Mesenchymal stem cell (in vitro differentiated cells and primary cell): ENCODE measurements around the gene SPHKAP.

ENCODE experiments used
- DNase-seq: peaks from one replicate; pipeline ENCODE4 v3.0.0-alpha.2; 2013
- H2AFZ ChIP-seq: one replicate; pipeline ENCODE4 v1.6.1; 2013; ENCODE audit warnings: low read depth, mild to moderate bottlenecking, control low read depth, inconsistent platforms, low read length, moderate library complexity
- H2AK5ac ChIP-seq: 2 replicates; pipeline ENCODE4 v1.6.1; 2013; ENCODE audit warnings: low read length, moderate library complexity, mild to moderate bottlenecking, inconsistent platforms; ENCODE audit not compliant: severe bottlenecking
- H2BK120ac ChIP-seq: one replicate; pipeline ENCODE4 v1.6.1; 2013; ENCODE audit warnings: low read depth, mild to moderate bottlenecking, inconsistent platforms, low read length, moderate library complexity
- H2BK12ac ChIP-seq, 2 experiments: one replicate each; pipeline ENCODE4 v1.6.1; 2013; ENCODE audit warnings: inconsistent platforms in 2 of 2, low read length in 2 of 2, mild to moderate bottlenecking in 2 of 2, moderate library complexity in 2 of 2, control low read depth in 1 of 2
- H2BK15ac ChIP-seq: one replicate; pipeline ENCODE4 v1.6.1; 2013; ENCODE audit warnings: mild to moderate bottlenecking, low read depth, inconsistent platforms; ENCODE audit not compliant: poor library complexity, severe bottlenecking
- H2BK5ac ChIP-seq: 2 replicates; pipeline ENCODE4 v1.6.1; 2013; ENCODE audit warnings: low read depth, mild to moderate bottlenecking, low read length, control low read depth, inconsistent platforms; ENCODE audit not compliant: poor library complexity, severe bottlenecking
- H3K14ac ChIP-seq, 2 experiments: one replicate each; pipeline ENCODE4 v1.6.1; 2013; ENCODE audit warnings: inconsistent platforms in 2 of 2, low read length in 2 of 2, control low read depth in 1 of 2, mild to moderate bottlenecking in 1 of 2, moderate library complexity in 1 of 2
- H3K18ac ChIP-seq, 2 experiments: one replicate each; pipeline ENCODE4 v1.6.1; 2013; ENCODE audit warnings: inconsistent platforms in 2 of 2, low read length in 2 of 2, control low read depth in 1 of 2, low read depth in 1 of 2, mild to moderate bottlenecking in 1 of 2
- H3K23ac ChIP-seq, 2 experiments: one replicate each; pipeline ENCODE4 v1.6.1; 2013; ENCODE audit warnings: inconsistent platforms in 2 of 2, low read length in 2 of 2, mild to moderate bottlenecking in 2 of 2, moderate library complexity in 2 of 2, control low read depth in 1 of 2
- H3K27ac ChIP-seq: 2 replicates; pipeline ENCODE4 v1.5.1; 2013; ENCODE audit warnings: mild to moderate bottlenecking, moderate library complexity, low read length, control low read depth, inconsistent platforms; ENCODE audit not compliant: poor library complexity, severe bottlenecking
- H3K27me3 ChIP-seq, 2 experiments: 2 replicates each; pipeline versions ENCODE4 v1.6.1 to v1.7.0; 2013; ENCODE audit warnings: low read length in 2 of 2, mild to moderate bottlenecking in 2 of 2, moderate library complexity in 2 of 2, control low read depth in 1 of 2, inconsistent platforms in 1 of 2; ENCODE audit not compliant: control insufficient read depth in 1 of 2, insufficient read depth in 1 of 2
- H3K36me3 ChIP-seq, 2 experiments: 2 replicates each; pipeline versions ENCODE4 v1.6.1 to v1.7.0; 2013; ENCODE audit warnings: low read length in 2 of 2, control low read depth in 1 of 2, inconsistent platforms in 1 of 2, low read depth in 1 of 2, mild to moderate bottlenecking in 1 of 2; ENCODE audit not compliant: insufficient read depth in 2 of 2, control insufficient read depth in 1 of 2
- H3K4ac ChIP-seq, 2 experiments: one replicate each; pipeline ENCODE4 v1.6.1; 2013; ENCODE audit warnings: inconsistent platforms in 2 of 2, low read length in 2 of 2, mild to moderate bottlenecking in 2 of 2, moderate library complexity in 2 of 2, control low read depth in 1 of 2, low read depth in 1 of 2
- H3K4me1 ChIP-seq: 2 replicates; pipeline ENCODE4 v1.6.1; 2013; ENCODE audit warnings: low read depth, low read length, control low read depth; ENCODE audit not compliant: control insufficient read depth, insufficient read depth
- H3K4me2 ChIP-seq: 2 replicates; pipeline ENCODE4 v1.6.1; 2013; ENCODE audit warnings: low read length, mild to moderate bottlenecking, inconsistent platforms; ENCODE audit not compliant: poor library complexity, severe bottlenecking
- H3K4me3 ChIP-seq, 2 experiments: 2 replicates each; pipeline versions ENCODE4 v1.5.1 to v1.7.0; 2013; ENCODE audit warnings: low read length in 2 of 2, mild to moderate bottlenecking in 2 of 2, control low read depth in 1 of 2, low read depth in 1 of 2; ENCODE audit not compliant: insufficient read depth in 1 of 2
- H3K79me1 ChIP-seq: replicated peaks from 2 replicates; pipeline ENCODE4 v1.6.1; 2013; ENCODE audit warnings: mild to moderate bottlenecking, control low read depth, low read length, inconsistent platforms; ENCODE audit not compliant: poor library complexity, severe bottlenecking
- H3K9ac ChIP-seq: 2 replicates; pipeline ENCODE4 v1.7.0; 2013; ENCODE audit warnings: mild to moderate bottlenecking, low read length, moderate library complexity
- H3K9me3 ChIP-seq: 2 replicates; pipeline ENCODE4 v1.7.0; 2013; ENCODE audit warnings: mild to moderate bottlenecking, low read length; ENCODE audit not compliant: control insufficient read depth
- H4K8ac ChIP-seq: one replicate; pipeline ENCODE4 v1.6.1; 2013; ENCODE audit warnings: inconsistent platforms, mild to moderate bottlenecking, low read length, moderate library complexity
- H4K91ac ChIP-seq: one replicate; pipeline ENCODE4 v1.6.1; 2013; ENCODE audit warnings: mild to moderate bottlenecking, low read length, inconsistent platforms
- WGBS: methylation state at CpG from one replicate; pipeline ENCODE4 v1.1.7; 2013; ENCODE audit warnings: mixed read lengths; 5-methylcytosine and 5-hydroxymethylcytosine counted together

SPHKAP gene

DNA sequence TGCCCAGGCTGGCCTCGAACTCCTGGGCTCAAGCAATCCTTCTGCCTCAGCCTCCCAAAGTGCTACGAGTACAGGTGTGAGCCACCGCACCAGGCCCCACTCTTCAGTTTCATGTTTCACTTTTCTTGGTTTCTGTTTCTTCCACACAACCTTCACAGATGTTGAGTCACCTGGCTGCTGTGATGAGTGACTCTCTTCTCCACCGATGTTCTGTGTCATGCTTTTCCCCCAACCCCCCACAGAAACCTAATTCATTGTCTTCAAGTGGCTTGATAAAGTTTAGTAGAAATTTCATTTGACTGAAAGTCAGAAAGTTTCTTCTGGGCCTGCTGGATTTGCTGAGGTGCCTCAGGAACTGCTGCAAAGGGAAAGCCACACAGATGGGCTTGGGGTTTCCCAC is 78.5 kb downstream of the SPHKAP start:
- no peaks in the 10 kb centered on the region for H3K36me3 ChIP-seq
- no peak overlapping the region for H4K8ac ChIP-seq

GRCh38 chr2:228094377-228094921 is 87.0 kb downstream of the SPHKAP start:
- no peak overlapping the region for H3K27ac ChIP-seq
- no peak overlapping the region for H2BK15ac ChIP-seq
- no peak overlapping the region for H4K8ac ChIP-seq
- WGBS = 87% methylated on average over 5 of the region's 6 CpGs
- H3K4me3 ChIP-seq = no peak overlapping the region
- no peak overlapping the region for H3K14ac ChIP-seq
- H2BK5ac ChIP-seq = no peak overlapping the region
- H2BK12ac ChIP-seq = no peak overlapping the region
- no peak overlapping the region for H2AFZ ChIP-seq
- no peak for DNase-seq
- no peaks in the 10 kb centered on the region for H3K36me3 ChIP-seq
- no peak overlapping the region for H3K4ac ChIP-seq
- H3K4me1 ChIP-seq = no peaks in the 10 kb centered on the region
- no peak overlapping the region for H3K23ac ChIP-seq
- peaks cover 11% of the 10 kb centered on the region for H3K9me3 ChIP-seq
- no peak overlapping the region for H2BK120ac ChIP-seq
- H4K91ac ChIP-seq = no peak overlapping the region
- no peak overlapping the region for H3K9ac ChIP-seq
- H3K27me3 ChIP-seq = no peaks in the 10 kb centered on the region
- no peak overlapping the region for H3K4me2 ChIP-seq
- no peak overlapping the region for H3K18ac ChIP-seq
- H3K79me1 ChIP-seq = no peaks in the 10 kb centered on the region
- H2AK5ac ChIP-seq = no peak overlapping the region

More for the DNA sequence above, 78.5 kb downstream of the SPHKAP start:
- WGBS = 73% methylated on average over 3 of the region's 4 CpGs
- H2AFZ ChIP-seq = no peak overlapping the region
- H3K79me1 ChIP-seq = no peaks in the 10 kb centered on the region
- no peak overlapping the region for H4K91ac ChIP-seq
- H3K18ac ChIP-seq = no peak overlapping the region
- no peak overlapping the region for H3K14ac ChIP-seq
- no peak for DNase-seq
- no peak overlapping the region for H2BK120ac ChIP-seq
- H2BK12ac ChIP-seq = no peak overlapping the region
- no peak overlapping the region for H3K4ac ChIP-seq
- no peak overlapping the region for H2BK5ac ChIP-seq
- no peak overlapping the region for H3K4me3 ChIP-seq
- H3K27me3 ChIP-seq = no peaks in the 10 kb centered on the region
- H3K23ac ChIP-seq = no peak overlapping the region
- H2BK15ac ChIP-seq = no peak overlapping the region
- H3K27ac ChIP-seq = no peak overlapping the region
- H2AK5ac ChIP-seq = no peak overlapping the region
- H3K9ac ChIP-seq = no peak overlapping the region
- no peaks in the 10 kb centered on the region for H3K4me1 ChIP-seq
- H3K4me2 ChIP-seq = no peak overlapping the region
- no peaks in the 10 kb centered on the region for H3K9me3 ChIP-seq

- H3K79me1 ChIP-seq = no peaks in the 10 kb centered on the region
- no peak overlapping the region for H2BK120ac ChIP-seq
- H3K9ac ChIP-seq = no peak overlapping the region
- H4K91ac ChIP-seq = no peak overlapping the region
- no peak overlapping the region for H3K23ac ChIP-seq
- H3K18ac ChIP-seq = no peak overlapping the region
- no peak overlapping the region for H3K27ac ChIP-seq
- H3K36me3 ChIP-seq = no peaks in the 10 kb centered on the region
- DNase-seq = no peak
- no peak overlapping the region for H2BK5ac ChIP-seq
- 89% methylated on average over 4 of the region's 9 CpGs for WGBS
- no peaks in the 10 kb centered on the region for H3K4me1 ChIP-seq
- no peak overlapping the region for H2AK5ac ChIP-seq
- no peak overlapping the region for H2AFZ ChIP-seq
- H3K4me2 ChIP-seq = no peak overlapping the region
- H3K4me3 ChIP-seq = no peak overlapping the region
- no peak overlapping the region for H4K8ac ChIP-seq
- no peaks in the 10 kb centered on the region for H3K27me3 ChIP-seq
- no peak overlapping the region for H3K4ac ChIP-seq
- H2BK12ac ChIP-seq = no peak overlapping the region
- no peak overlapping the region for H2BK15ac ChIP-seq
- peaks cover 16% of the 10 kb centered on the region for H3K9me3 ChIP-seq
- H3K14ac ChIP-seq = no peak overlapping the region
Observed at GRCh38 chr2:228092056-228092455, 89.4 kb downstream of the SPHKAP start.

DNA sequence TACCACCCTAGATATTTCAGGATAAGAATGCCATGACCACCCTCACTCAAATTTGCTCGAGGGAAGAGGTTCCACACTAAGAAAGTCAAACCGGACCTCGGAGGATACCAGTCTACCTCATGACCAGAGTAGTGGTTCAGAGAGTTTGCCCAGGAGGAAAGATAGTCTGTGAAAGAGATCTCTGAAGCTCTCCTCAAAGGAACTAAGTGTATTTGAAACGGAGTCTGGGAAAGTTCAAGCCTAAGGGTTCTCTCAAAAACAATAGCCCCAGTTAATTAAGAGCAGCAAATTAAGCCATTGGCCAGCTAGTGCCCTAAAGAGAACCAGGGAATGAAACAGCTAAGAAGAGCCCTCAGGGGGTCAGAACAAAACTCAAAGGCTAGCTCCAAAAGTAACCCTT is 94.9 kb downstream of the SPHKAP start:
- Histone ChIP-seq H2BK15ac (no peak overlapping the region), H3K4ac (no peak overlapping the region), H3K27ac (no peak overlapping the region), H3K27me3 (no peaks in the 10 kb centered on the region), H3K79me1 (no peaks in the 10 kb centered on the region), H3K4me3 (no peak overlapping the region), H3K36me3 (no peaks in the 10 kb centered on the region), H4K91ac (no peak overlapping the region), H3K9me3 (peaks cover 16% of the 10 kb centered on the region), H3K4me1 (no peaks in the 10 kb centered on the region), H3K9ac (no peak overlapping the region), H3K4me2 (no peak overlapping the region), H3K18ac (no peak overlapping the region), H2BK12ac (no peak overlapping the region), H2AFZ (no peak overlapping the region), H3K14ac (no peak overlapping the region), H3K23ac (no peak overlapping the region), H2BK120ac (no peak overlapping the region), H4K8ac (no peak overlapping the region), H2AK5ac (no peak overlapping the region), H2BK5ac (no peak overlapping the region)
- DNase-seq = no peak
- 77% methylated on average over 4 of the region's 4 CpGs for WGBS
